GM21423 (cell line): ENCODE data around the gene KLHL10.
"Not testable (repeated sequence)": the region's sequence is repeated elsewhere in the genome, so short reads cannot be mapped to it uniquely, and the experiment has no call there.

Experiments
- ATAC-seq: cut with Tn5 transposase; IDR thresholded peaks from one replicate; pipeline ENCODE4 v1.9.1; 2021; ENCODE audit warnings: mild to moderate bottlenecking, moderate library complexity; ENCODE audit not compliant: unreplicated experiment

Gene KLHL10

GRCh38 chr17:41849251-41849990 lies 11.8 kb downstream of the KLHL10 start:
- no peak for ATAC-seq

- not testable (repeated sequence) for ATAC-seq
These were observed 13.8 kb downstream of the KLHL10 start for GRCh38 chr17:41851382-41851781.

- ATAC-seq: no peak
These were observed 22.8 kb downstream of the KLHL10 start for GRCh38 chr17:41860254-41860931.

GRCh38 chr17:41863074-41863848 lies 25.6 kb downstream of the KLHL10 start:
- ATAC-seq: no peak

- no peak for ATAC-seq
These were observed 26.8 kb downstream of the KLHL10 start for GRCh38 chr17:41864498-41864835.

GRCh38 chr17:41864836-41865595 lies 27.4 kb downstream of the KLHL10 start, which contains the start of gene KLHL11:
KLHL11 (minus strand) TSS chr17:41865423; CDS start chr17:41865370, 53 bp downstream.
- peak; percentile 75 for ATAC-seq

- ATAC-seq: no peak
These were observed 27.9 kb downstream of the KLHL10 start for GRCh38 chr17:41865596-41865893.

GRCh38 chr17:41868568-41868967 lies 30.9 kb downstream of the KLHL10 start:
- ATAC-seq: no peak

GRCh38 chr17:41869426-41869825 lies 31.8 kb downstream of the KLHL10 start:
- ATAC-seq: no peak

GRCh38 chr17:41870097-41870496 lies 32.5 kb downstream of the KLHL10 start:
- no peak for ATAC-seq

GRCh38 chr17:41870627-41871026 lies 33.0 kb downstream of the KLHL10 start:
- ATAC-seq: no peak

GRCh38 chr17:41871789-41872188 lies 34.2 kb downstream of the KLHL10 start:
- no peak for ATAC-seq

- ATAC-seq: no peak
These were observed 36.1 kb downstream of the KLHL10 start for GRCh38 chr17:41873559-41874292.

GRCh38 chr17:41874293-41874670 lies 36.7 kb downstream of the KLHL10 start:
- ATAC-seq: not testable (repeated sequence)

- no peak for ATAC-seq
These were observed 42.5 kb downstream of the KLHL10 start for GRCh38 chr17:41880130-41880529.

GRCh38 chr17:41882756-41883155 lies 45.1 kb downstream of the KLHL10 start:
- no peak for ATAC-seq

- ATAC-seq: no peak
These were observed 48.1 kb downstream of the KLHL10 start for GRCh38 chr17:41885733-41886132.

GRCh38 chr17:41888332-41888965 lies 50.8 kb downstream of the KLHL10 start:
- no peak for ATAC-seq

GRCh38 chr17:41891135-41892020 lies 53.8 kb downstream of the KLHL10 start:
- no peak for ATAC-seq
